HG03469 (cell line): ENCODE measurements around the gene ADD2.

Source experiments
- ATAC-seq: cut with Tn5 transposase; IDR thresholded peaks from one replicate; pipeline ENCODE4 v1.9.1; 2021; ENCODE audit warnings: mild to moderate bottlenecking, moderate library complexity, moderate number of reproducible peaks; ENCODE audit not compliant: unreplicated experiment

Gene ADD2

GRCh38 chr2:70707706-70708105, 60.3 kb downstream of the ADD2 start:
- no peak for ATAC-seq

GRCh38 chr2:70706026-70706795, 61.8 kb downstream of the ADD2 start:
- ATAC-seq: no peak

- no peak for ATAC-seq
These were observed 62.7 kb downstream of the ADD2 start for GRCh38 chr2:70705160-70705850.

DNA sequence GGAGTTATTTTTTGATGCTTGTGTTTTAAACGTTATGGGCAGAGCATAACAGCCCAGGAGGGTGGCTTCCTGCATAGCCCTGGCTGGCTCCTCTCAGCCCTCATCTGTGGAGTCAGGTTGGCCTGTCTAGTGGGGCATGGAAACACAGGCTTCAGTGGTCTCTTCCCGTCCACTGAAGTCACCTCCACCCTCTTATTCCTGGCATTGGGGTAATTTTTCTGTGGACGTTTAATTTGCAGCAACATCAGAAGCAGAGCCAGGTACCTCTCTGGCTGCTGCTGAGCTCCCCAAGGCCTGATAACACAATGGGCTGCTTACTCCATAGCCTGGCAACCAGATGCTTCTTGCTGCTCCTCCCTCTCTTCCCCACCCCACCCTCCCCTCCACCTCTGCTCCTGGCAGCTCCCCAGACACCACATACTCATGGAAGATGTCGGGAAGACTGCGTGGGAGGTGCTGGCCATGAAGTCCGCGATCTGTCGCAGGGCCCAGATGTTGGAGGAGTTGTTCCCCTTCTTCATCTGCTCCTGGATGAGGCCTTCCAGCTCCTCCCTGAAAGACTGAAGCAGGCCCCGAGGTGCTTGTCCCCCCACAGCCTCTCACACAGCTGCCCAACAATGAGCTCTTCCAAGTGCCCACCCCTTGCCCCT, 64.0 kb downstream of the ADD2 start:
- no peak for ATAC-seq

DNA sequence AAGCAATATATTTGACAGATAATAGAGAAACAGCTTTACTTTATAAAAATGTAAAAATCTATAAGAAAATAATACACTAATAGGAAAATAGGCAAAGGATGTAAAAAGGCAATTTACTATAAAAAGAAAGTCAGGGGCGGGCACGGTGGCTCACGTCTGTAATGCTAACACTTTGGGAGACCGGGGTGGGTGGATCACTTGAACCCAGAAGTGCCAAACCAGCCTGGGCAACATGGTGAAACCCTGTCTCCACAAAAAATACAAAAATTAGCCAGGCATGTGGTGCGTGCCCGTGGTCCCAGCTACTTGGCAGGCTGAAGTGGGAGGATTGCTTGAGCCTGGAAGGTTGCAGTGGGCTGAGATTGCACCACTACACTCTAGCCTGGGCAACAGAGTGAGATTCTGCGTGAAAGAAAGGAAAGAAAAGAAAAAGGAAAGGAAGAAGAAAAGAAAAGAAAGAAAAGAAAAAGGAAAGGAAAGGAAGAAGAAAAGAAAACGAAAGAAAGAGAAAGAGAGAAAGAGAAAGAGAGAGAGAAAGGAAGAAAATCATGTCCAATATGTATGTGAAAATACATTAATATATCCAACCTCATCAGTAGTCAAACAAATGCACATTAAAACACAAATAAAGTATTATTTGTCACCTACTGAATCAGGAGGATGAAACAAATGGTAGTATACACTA, 65.1 kb downstream of the ADD2 start:
- ATAC-seq: no peak

DNA sequence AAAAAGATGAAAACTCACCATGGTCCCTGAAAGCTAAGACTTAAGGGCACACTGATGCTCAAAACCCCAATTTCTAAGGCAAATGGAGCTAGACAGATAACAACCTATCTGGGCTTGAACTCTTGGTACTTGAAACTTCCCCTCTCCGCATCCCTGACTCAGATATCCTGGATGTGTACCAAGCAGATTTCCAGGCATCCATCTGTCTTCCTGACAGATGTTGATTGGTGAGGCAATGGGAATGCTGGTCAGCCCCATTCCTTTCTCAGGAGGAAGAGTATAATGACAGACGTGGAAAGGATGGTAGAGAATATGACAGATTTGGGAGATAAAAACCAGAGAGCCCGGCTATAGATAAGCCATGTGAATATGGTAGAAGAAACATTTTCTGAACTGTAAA, 69.2 kb downstream of the ADD2 start:
- no peak for ATAC-seq

DNA sequence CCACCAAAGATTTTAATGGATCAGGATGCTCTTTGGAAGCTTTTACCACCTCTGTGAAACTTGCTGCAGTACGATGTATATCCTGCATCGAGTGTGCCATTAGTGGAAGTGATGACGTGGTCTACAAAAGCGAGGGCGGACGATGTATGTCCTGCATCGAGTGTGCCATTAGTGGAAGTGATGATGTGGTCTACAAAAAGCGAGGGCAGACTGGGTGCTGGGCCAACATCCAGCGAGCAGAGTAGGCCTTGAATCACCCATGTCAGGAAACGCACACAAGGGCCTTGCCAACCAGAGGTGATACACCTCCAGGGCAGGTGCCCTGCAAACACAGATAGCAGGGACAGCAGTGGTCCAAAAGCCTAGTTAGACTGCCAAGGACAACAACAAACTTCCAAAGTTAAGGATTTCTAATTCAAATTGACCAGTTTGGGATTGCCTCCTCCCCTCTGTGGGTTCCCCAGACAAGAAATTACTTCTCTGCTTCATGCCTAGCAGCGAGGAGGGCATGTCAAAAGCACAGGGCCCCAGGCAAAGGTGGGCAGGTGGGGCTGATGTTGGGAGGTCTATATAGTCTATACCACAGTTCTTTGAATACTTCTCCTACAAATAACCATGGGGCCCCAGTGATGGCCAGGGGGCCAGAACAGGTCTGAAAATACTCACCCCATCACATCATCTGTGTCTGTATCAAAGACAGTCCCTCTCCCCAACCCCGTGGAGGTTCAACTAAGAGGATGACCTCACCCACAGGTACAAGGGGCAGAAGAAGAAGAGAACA, 70.2 kb downstream of the ADD2 start:
- no peak for ATAC-seq

GRCh38 chr2:70696142-70696541, 71.9 kb downstream of the ADD2 start:
- no peak for ATAC-seq

- ATAC-seq: no peak
These were observed 75.7 kb downstream of the ADD2 start for GRCh38 chr2:70692256-70692655.

DNA sequence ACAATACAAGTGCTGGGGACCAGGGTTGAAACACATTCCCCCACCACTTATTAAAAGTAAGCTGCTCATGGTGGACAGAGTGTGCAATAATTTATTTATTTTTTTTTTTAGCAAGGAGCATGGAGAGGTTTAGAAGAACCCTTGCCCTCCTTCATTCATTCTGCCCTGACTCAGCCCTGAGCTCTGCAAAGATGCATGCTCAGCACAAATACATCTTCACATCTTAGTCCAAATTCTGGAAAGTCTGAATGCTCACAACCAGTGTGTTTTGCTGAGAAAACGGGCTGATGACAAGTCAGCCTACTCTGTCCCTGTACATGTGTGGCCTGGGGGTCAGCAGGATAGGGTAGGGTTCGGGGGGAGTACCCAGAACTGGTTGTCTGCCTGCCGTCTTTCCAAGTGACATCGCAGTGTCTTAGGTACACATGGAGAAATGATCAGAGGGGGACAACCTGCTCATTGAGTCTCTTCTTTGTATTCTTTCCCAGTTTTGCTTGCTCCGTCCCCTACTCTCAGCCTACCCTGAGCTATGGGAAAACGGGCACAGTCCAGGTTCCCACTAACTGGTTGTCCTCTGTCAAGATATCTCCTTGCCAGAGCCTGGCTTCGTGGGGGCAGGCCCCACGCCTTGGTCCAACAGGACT, 76.4 kb downstream of the ADD2 start:
- ATAC-seq: no peak

DNA sequence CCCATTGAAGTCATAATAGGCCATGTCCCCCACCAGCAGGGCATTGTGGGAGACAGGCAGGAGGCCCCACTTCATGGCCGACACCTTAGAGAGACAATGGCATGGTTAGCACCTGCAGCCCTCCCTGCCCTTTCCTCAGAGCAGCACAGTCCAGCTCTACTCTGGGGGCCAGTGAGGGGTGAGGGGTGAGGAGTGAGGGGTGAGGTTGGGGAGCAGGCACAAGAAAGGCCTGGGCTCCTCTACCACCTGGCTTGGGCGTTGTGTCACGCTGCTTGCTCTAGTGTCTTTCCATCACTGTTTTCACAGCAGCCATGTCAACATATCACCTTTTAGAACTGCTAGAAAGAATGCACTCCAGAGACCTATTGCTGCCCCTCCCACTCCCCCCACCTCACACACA, 77.2 kb downstream of the ADD2 start:
- ATAC-seq: no peak

DNA sequence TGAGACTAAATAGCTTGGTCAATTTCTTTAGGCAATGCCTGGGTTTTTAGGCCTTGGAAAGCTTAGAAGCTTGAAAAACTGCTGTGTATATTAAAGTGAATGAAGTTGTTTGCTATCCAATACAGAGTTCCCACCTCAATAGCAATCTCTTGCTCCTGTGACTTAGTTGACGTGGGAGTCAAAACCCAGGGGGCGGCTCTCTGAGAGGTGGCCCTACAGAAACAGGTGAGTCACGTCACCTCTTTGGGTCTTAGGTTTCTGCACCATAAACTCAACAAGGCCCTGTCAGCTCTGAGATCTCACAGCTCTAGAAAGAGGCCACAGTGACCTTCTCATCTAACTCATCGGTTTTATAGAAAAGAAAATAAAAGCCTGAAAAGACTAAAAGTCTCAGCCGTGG, 79.6 kb downstream of the ADD2 start:
- no peak for ATAC-seq

DNA sequence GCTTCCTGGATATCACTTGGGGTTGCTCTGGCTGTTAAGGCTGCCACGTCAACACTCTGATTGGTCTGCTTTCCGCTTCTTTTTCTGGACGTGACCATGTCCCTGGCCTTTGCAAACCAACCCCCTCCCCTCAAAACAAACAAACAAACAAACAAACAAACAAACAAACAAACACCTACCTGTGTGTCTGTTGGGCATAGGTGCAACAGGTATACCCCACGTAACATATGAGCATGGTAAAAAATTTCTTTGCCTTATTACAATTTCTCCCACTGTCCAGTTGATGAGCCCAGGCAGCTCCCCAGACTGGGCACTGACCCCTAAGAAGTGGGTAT, 80.6 kb downstream of the ADD2 start:
- no peak for ATAC-seq

DNA sequence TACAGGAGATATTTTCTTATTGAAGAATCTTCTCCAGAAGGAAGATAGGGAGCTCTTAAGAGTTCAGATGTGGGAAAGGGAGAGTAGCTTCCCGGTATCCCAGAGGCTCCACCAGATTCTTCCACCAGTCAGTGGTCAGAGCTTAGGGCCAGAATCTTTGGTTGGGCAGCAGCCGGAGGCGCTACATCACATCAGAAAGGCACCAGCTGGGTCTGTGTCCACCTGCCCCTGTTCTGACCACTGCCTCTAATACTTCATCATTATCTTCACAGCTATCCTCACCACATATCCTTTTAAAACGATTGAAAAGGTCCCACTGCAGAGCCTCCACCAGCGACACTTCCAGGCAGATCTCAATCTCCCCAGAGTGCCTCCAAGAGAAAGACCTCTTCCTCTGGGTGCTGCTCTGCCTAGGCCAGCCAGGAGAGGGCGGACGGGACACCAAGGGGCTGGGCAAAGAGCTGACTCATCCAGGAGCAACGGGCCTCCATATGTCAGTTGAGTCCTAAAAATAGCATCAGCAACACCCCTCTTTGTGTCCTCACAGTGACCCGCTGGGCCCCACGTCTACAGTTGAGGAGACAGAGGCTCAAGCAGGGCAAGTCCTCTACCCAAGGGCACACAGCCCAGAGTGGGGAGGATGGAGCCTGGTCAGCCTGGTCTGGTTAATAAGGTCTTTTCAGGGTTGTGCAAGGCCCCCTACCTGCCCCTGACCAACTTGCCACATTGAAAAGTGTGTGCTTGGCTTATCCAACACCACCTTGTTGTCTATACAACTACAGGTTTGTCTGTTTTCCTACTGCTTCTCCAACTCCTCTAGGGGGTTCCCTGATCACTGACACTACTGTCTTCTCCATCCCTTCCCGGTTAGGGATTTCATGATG, 81.2 kb downstream of the ADD2 start:
- ATAC-seq: no peak

GRCh38 chr2:70685771-70686171, 82.2 kb downstream of the ADD2 start:
- ATAC-seq: no peak

DNA sequence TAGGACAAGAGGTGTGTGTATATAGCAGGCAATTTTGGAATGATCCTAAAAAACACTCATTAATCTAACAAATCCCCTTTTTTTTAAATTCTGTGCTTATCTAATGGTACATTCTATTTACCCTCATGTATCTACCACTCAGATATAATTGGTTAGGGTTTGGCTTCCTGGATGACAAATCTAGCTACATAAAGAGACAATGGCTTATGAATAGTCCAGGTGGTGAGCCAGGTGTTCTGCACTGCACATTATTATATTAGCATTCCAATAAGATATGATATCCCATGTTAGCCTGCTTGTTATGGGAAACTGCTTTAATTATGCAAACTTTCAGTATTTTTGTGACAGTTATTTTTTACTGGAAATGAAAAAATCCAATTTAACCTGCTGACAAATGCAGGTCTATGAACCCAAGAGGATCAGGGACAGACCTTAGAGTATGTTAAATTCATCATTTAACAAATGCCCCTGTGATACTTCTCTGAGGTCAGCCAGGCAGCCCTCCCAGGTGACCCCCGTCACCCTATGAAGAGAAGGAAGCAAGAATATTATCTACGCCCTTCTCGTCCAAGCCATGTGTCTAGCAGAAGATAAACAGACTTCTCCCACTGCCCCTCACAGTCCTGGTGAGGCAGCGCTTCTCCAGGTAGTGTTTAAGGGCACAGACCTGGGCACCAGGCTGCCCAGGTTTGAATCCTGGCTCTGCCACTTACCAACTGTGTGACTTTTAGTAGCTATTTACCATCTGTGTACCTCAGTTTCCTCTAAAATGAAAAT, 83.0 kb downstream of the ADD2 start:
- no peak for ATAC-seq

GRCh38 chr2:70683455-70683854, 84.5 kb downstream of the ADD2 start:
- ATAC-seq: no peak

DNA sequence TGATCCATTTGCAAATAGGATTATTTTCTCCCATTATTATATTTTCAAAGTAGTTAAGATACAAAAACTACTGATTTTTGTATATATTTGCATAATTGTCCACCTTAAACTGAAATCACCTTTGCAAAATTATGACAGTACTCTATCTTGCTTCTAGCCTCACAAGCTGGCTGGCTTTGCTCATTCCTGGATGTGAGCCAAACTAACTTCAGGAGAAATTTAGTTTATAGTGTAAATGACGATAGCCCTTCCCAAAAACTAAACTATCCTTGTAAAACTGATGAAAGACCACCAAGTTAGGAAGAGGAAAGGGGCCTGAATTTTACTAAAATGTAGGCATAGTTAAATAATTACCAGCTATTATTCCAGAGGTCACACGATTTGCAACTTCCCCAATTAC, 87.3 kb downstream of the ADD2 start:
- no peak for ATAC-seq

GRCh38 chr2:70679259-70679658, 88.7 kb downstream of the ADD2 start:
- no peak for ATAC-seq
